HCT116 (cell line): ENCODE measurements around the gene CRYGD. TPM values are rescaled to one million over a fixed set of nuclear protein-coding genes. Genes with fewer than 3 reads are reported as not detected.

Experiments
- ATAC-seq: fragments of 200-7000 bp; cut with Tn5 transposase; 2 replicates; pipeline ENCODE4 v1.9.1; 2020; ENCODE audit warnings: mild to moderate bottlenecking, moderate library complexity
- BruUV-seq: library from RNA; stranded (reverse); fragments of 400-500 nt; replicated peaks from 2 replicates; lab custom pipeline; 2021; lab: Mats Ljungman, UMichigan
- CTCF ChIA-PET: fragments of 300-600 bp; sonication (Branson Sonifier 250); formaldehyde crosslinking; loops from one replicate; lab custom pipeline; 2021; ENCODE audit warnings: antibody characterized with exemption; lab: Charles Lee
- POLR2A ChIA-PET: fragments of 300-600, 350-600 bp; sonication (Branson Sonifier 250); formaldehyde crosslinking; loops from one replicate; lab custom pipeline; 2021; ENCODE audit warnings: antibody characterized with exemption; lab: Charles Lee
- RAD21 ChIA-PET, 2 experiments: fragments of 300-600 bp; sonication (Branson Sonifier 250); formaldehyde crosslinking; loops; one replicate each; lab custom pipeline; 2023; ENCODE audit warnings: low total read pairs in 2 of 2; ENCODE audit not compliant: uncharacterized antibody in 2 of 2, unreplicated experiment in 2 of 2, low non-redundant PET in 1 of 2; lab: Charles Lee
- DNase-seq: peaks from one replicate; pipeline ENCODE4 v3.0.0-alpha.2; 2010; ENCODE audit warnings: low read depth, low spot score
- H2AFZ ChIP-seq: fragments of 200-600 bp; shearing (Covaris generic), sonication (generic); 2 replicates; pipeline ENCODE4 v1.6.1; 2017; ENCODE audit warnings: low read depth, mixed run types, mixed read lengths, antibody characterized with exemption, low read length; ENCODE audit not compliant: poor library complexity, severe bottlenecking
- H3K27ac ChIP-seq: 2 replicates; pipeline ENCODE4 v1.5.1; 2012; ENCODE audit warnings: low read depth, low read length
- H3K27me3 ChIP-seq: fragments of 200-600 bp; sonication (generic); 2 replicates; pipeline ENCODE4 v1.6.1; 2016; ENCODE audit warnings: mixed run types, low read length, mixed read lengths; ENCODE audit not compliant: insufficient read depth
- H3K36me3 ChIP-seq, 2 experiments: fragments of 200-500 bp in 1 of 2; fragments of 200-600 bp in 1 of 2; sonication (Bioruptor generic) in 1 of 2; sonication (generic) in 1 of 2; 2 replicates each; pipeline versions ENCODE4 v1.5.1 to v1.6.1; 2014 to 2016; ENCODE audit warnings: low read length in 2 of 2, inconsistent platforms in 1 of 2, mixed read lengths in 1 of 2, mixed run types in 1 of 2; ENCODE audit not compliant: insufficient read depth in 2 of 2, control insufficient read depth in 1 of 2
- H3K4me1 ChIP-seq, 2 experiments: fragments of 200-600 bp in 1 of 2; sonication (generic) in 1 of 2; 2 replicates each; pipeline versions ENCODE4 v1.5.1 to v1.6.1; 2012 to 2017; ENCODE audit warnings: low read length in 2 of 2, inconsistent platforms in 1 of 2, mild to moderate bottlenecking in 1 of 2, mixed read lengths in 1 of 2, mixed run types in 1 of 2, moderate library complexity in 1 of 2; ENCODE audit not compliant: insufficient read depth in 2 of 2, control insufficient read depth in 1 of 2
- H3K4me2 ChIP-seq: fragments of 200-600 bp; sonication (generic); 2 replicates; pipeline ENCODE4 v1.6.1; 2017; ENCODE audit warnings: mixed run types, low read length, mixed read lengths
- H3K4me3 ChIP-seq, 2 experiments: fragments of 200-600 bp in 1 of 2; sonication (generic) in 1 of 2; replicated peaks in 1 of 2; 2 replicates each; pipeline ENCODE4 v1.5.1; 2011 to 2016; ENCODE audit warnings: low read length in 2 of 2, control low read depth in 1 of 2, low read depth in 1 of 2, mild to moderate bottlenecking in 1 of 2, mixed read lengths in 1 of 2, mixed run types in 1 of 2
- H3K79me2 ChIP-seq: fragments of 200-600 bp; sonication (generic); 2 replicates; pipeline ENCODE4 v1.6.1; 2017; ENCODE audit warnings: mild to moderate bottlenecking, mixed run types, low read length, moderate library complexity, mixed read lengths; ENCODE audit not compliant: insufficient read depth
- H3K9ac ChIP-seq: fragments of 200-600 bp; sonication (generic); 2 replicates; pipeline ENCODE4 v1.6.1; 2016; ENCODE audit warnings: low read length, mixed read lengths
- H3K9me2 ChIP-seq: fragments of 200-600 bp; sonication (generic), shearing (Covaris generic); 2 replicates; pipeline ENCODE4 v1.6.1; 2017; ENCODE audit warnings: mixed run types, mild to moderate bottlenecking, moderate library complexity; ENCODE audit not compliant: insufficient read depth
- H3K9me3 ChIP-seq, 2 experiments: fragments of 200-500 bp in 1 of 2; fragments of 200-600 bp in 1 of 2; sonication (Bioruptor generic) in 1 of 2; sonication (generic) in 1 of 2; 2 replicates each; pipeline ENCODE4 v1.6.1; 2014 to 2017; ENCODE audit warnings: low read length in 2 of 2, mixed read lengths in 2 of 2, inconsistent platforms in 1 of 2, low read depth in 1 of 2, mild to moderate bottlenecking in 1 of 2, mixed run types in 1 of 2, moderate library complexity in 1 of 2; ENCODE audit not compliant: control insufficient read depth in 1 of 2, insufficient read depth in 1 of 2
- H4K20me1 ChIP-seq: fragments of 200-600 bp; sonication (generic), shearing (Covaris generic); 2 replicates; pipeline ENCODE4 v1.6.1; 2017; ENCODE audit warnings: mixed run types, mild to moderate bottlenecking, moderate library complexity; ENCODE audit not compliant: insufficient read depth
- EZH2 ChIP-seq: fragments of 200-600 bp; sonication (generic); IDR thresholded peaks from 2 replicates; pipeline ENCODE4 v1.6.1; 2017; ENCODE audit warnings: antibody characterized with exemption, mixed run types
- MAX ChIP-seq: IDR thresholded peaks from 2 replicates; pipeline ENCODE4 v1.6.1; 2012
- POLR2A ChIP-seq: IDR thresholded peaks from 2 replicates; pipeline ENCODE4 v1.7.0; 2011; ENCODE audit warnings: borderline replicate concordance; ENCODE audit not compliant: insufficient read depth, insufficient read length; ENCODE audit errors: extremely low read depth
- POLR2AphosphoS5 ChIP-seq: IDR thresholded peaks from 2 replicates; pipeline ENCODE4 v1.6.1; 2011; ENCODE audit warnings: mild to moderate bottlenecking, low read depth, low read length, moderate library complexity
- RAD21 ChIP-seq: IDR thresholded peaks from 2 replicates; pipeline ENCODE4 v1.6.1; 2012; ENCODE audit warnings: low read depth, mild to moderate bottlenecking
- REST ChIP-seq: IDR thresholded peaks from 2 replicates; pipeline ENCODE4 v1.6.1; 2012; ENCODE audit warnings: low read depth
- TCF7L2 ChIP-seq: IDR thresholded peaks from 2 replicates; pipeline ENCODE4 v1.7.0; 2011; ENCODE audit warnings: borderline replicate concordance, inconsistent platforms; ENCODE audit not compliant: insufficient read depth, insufficient read length; ENCODE audit errors: extremely low read depth
- YY1 ChIP-seq: IDR thresholded peaks from 2 replicates; pipeline ENCODE4 v1.6.1; 2011; ENCODE audit warnings: low read length, low read depth, moderate library complexity, mild to moderate bottlenecking; ENCODE audit not compliant: insufficient replicate concordance; ENCODE audit errors: extremely low read depth
- ZNF274 ChIP-seq: fragments of 200-500 bp; sonication (Bioruptor generic); IDR thresholded peaks from 2 replicates; pipeline ENCODE4 v1.6.1; 2014; ENCODE audit warnings: mild to moderate bottlenecking, low read depth, low read length, inconsistent platforms
- intact Hi-C: fragments of 100-400 bp; cut with micrococcal nuclease; formaldehyde crosslinking; loops from 2 replicates; pipeline ENCODE4 v1.10.0; 2022
- total RNA-seq: library from RNA; stranded (reverse); gene quantifications from one replicate; pipeline ENCODE4 v1.2.1, GENCODE V29; 2021; ENCODE audit not compliant: unreplicated experiment

CRYGD gene
- total RNA-seq, 1 experiment from 2014 or later, result not detected

DNA sequence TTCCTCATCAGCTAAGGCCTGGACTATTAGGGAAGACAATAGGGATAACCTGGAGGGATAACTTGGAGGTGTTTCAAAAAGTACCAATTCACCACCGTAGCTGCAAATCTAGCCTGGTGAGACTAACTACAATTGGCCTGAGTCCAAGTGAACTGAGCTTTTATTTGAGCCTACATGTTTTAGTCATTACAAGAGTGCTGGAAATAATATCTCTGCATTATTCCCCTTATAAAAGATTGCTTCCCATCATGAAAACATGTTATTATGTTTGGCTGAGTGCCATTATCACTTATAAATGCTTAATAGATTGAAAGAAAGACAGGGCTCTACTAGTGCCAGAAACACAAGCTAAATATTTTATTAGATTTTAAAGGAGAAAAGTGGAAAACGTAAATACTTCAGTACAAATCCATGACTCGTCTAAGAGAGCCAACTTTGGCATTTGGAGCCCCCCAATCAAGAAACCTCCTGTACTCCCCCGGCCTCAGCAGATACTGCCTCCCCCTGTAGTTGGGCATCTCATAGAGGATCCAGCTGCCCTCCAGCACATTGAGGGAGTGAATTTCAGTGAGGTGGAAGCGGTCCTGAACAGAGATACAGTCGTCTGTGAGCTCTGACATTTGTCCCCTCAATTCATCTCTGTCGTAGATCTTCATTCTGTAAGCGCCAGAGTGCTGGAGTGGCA, 18.1 kb upstream of the CRYGD start:
- Histone ChIP-seq H3K4me3 (no peak overlapping the region), H3K4me2 (no peak overlapping the region), H3K36me3 (no peaks in the 10 kb centered on the region), H2AFZ (no peak overlapping the region), H3K27me3 (no peaks in the 10 kb centered on the region), H4K20me1 (no peaks in the 10 kb centered on the region), H3K9me3 (no peaks in the 10 kb centered on the region), H3K9me2 (no peaks in the 10 kb centered on the region), H3K79me2 (no peaks in the 10 kb centered on the region), H3K9ac (no peak overlapping the region), H3K4me1 (no peaks in the 10 kb centered on the region), H3K27ac (no peak overlapping the region)
- no peak for TF ChIP-seq REST
- no peak for TF ChIP-seq TCF7L2
- ChIA-PET CTCF (interaction anchor here (0.7 to 1.7 kb wide), 3 partner anchors 33 to 41 kb away, joined by 3 to 5 read pairs (median 4); no protein-coding TSS in a partner anchor), RAD21 (no interaction called here), POLR2A (no interaction called here)
- intact Hi-C loops, result no loop called here
- BruUV-seq, result no TSS peak
- DNase-seq, result no peak
- ATAC-seq, result no peak

GRCh38 chr2:208139447-208139846, 15.1 kb upstream of the CRYGD start:
- Histone ChIP-seq H3K9me2 (no peaks in the 10 kb centered on the region), H3K36me3 (no peaks in the 10 kb centered on the region), H3K27me3 (no peaks in the 10 kb centered on the region), H3K4me2 (no peak overlapping the region), H3K79me2 (no peaks in the 10 kb centered on the region), H3K9ac (no peak overlapping the region), H4K20me1 (no peaks in the 10 kb centered on the region), H3K9me3 (no peaks in the 10 kb centered on the region), H3K27ac (no peak overlapping the region), H3K4me1 (no peaks in the 10 kb centered on the region), H2AFZ (no peak overlapping the region), H3K4me3 (no peak overlapping the region)
- intact Hi-C loops, result no loop called here
- RAD21 ChIA-PET, result no interaction called here
- no TSS peak for BruUV-seq
- DNase-seq (no peak), ATAC-seq (no peak)
- CTCF ChIA-PET, result no interaction called here
- POLR2A ChIA-PET, result no interaction called here
- no peak for TF ChIP-seq EZH2
- no peak for TF ChIP-seq YY1
- TF ChIP-seq MAX, result no peak
- no peak for TF ChIP-seq POLR2A
- TF ChIP-seq POLR2AphosphoS5, result no peak
- TF ChIP-seq RAD21, result no peak
- TF ChIP-seq REST, result no peak
- TF ChIP-seq ZNF274, result no peak
